Measurements from ENCODE around the gene OR2AG1. TPM values are rescaled to one million over a fixed set of nuclear protein-coding genes. Genes with fewer than 3 reads are reported as not detected.

OR2AG1 gene
- total RNA-seq, 4 donors from 2014 or later, result not detected

GRCh38 chr11:6818967-6819366 is 36.1 kb downstream of the OR2AG1 start:
- no peak overlapping the region for H3K4me3 ChIP-seq
- H3K9me3 ChIP-seq, result peaks cover 0 to 3% (median 0%) of the 10 kb centered on the region in 4 donors
- WGBS, 2 donors, result 95 to 100% methylated on average over 4 to 5 of the region's 5 CpGs
- H3K27ac ChIP-seq, result no peak overlapping the region
- H3K36me3 ChIP-seq, result no peaks in the 10 kb centered on the region
- H3K4me1 ChIP-seq, result no peaks in the 10 kb centered on the region
- no peak for DNase-seq (ENCODE audit: low spot score in 2 of 2)
- TF ChIP-seq, protein P1, sequence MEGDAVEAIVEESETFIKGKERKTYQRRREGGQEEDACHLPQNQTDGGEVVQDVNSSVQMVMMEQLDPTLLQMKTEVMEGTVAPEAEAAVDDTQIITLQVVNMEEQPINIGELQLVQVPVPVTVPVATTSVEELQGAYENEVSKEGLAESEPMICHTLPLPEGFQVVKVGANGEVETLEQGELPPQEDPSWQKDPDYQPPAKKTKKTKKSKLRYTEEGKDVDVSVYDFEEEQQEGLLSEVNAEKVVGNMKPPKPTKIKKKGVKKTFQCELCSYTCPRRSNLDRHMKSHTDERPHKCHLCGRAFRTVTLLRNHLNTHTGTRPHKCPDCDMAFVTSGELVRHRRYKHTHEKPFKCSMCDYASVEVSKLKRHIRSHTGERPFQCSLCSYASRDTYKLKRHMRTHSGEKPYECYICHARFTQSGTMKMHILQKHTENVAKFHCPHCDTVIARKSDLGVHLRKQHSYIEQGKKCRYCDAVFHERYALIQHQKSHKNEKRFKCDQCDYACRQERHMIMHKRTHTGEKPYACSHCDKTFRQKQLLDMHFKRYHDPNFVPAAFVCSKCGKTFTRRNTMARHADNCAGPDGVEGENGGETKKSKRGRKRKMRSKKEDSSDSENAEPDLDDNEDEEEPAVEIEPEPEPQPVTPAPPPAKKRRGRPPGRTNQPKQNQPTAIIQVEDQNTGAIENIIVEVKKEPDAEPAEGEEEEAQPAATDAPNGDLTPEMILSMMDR (IDR thresholded peaks at IDR 0.05), result no peak
- TF ChIP-seq EP300 (IDR thresholded peaks at IDR 0.05) (no peak), POLR2A (IDR thresholded peaks at IDR 0.05) (no peak)
- H3K27me3 ChIP-seq, result no peaks in the 10 kb centered on the region

GRCh38 chr11:6824136-6824823 is 41.5 kb downstream of the OR2AG1 start:
- WGBS, 2 donors, result 56 to 74% methylated on average over 5 of the region's 5 CpGs
- Histone ChIP-seq H3K4me3 (no peak overlapping the region), H3K27me3 (no peaks in the 10 kb centered on the region), H3K36me3 (no peaks in the 10 kb centered on the region), H3K9me3 (peaks cover 0 to 3% (median 0%) of the 10 kb centered on the region in 4 donors), H3K27ac (no peak overlapping the region), H3K4me1 (no peaks in the 10 kb centered on the region)
- no peak for DNase-seq (ENCODE audit: low spot score in 2 of 2)
- TF ChIP-seq, protein P1 (IDR thresholded peaks at IDR 0.05), result no peak
- no peak for TF ChIP-seq EP300 (IDR thresholded peaks at IDR 0.05)
- no peak for TF ChIP-seq POLR2A (IDR thresholded peaks at IDR 0.05)

- DNase-seq (ENCODE audit: low spot score in 2 of 2), result no peak
- WGBS, 2 donors, result 68% methylated on average over 7 of the region's 7 CpGs
- no peaks in the 10 kb centered on the region for H3K9me3 ChIP-seq
- H3K27me3 ChIP-seq, result no peaks in the 10 kb centered on the region
- H3K4me3 ChIP-seq, result no peak overlapping the region
- TF ChIP-seq, protein P1 (IDR thresholded peaks at IDR 0.05), result no peak
- TF ChIP-seq EP300 (IDR thresholded peaks at IDR 0.05) (no peak), POLR2A (IDR thresholded peaks at IDR 0.05) (no peak)
- no peaks in the 10 kb centered on the region for H3K36me3 ChIP-seq
- H3K4me1 ChIP-seq, result no peaks in the 10 kb centered on the region
- H3K27ac ChIP-seq, result no peak overlapping the region
These were observed 42.5 kb downstream of the OR2AG1 start for GRCh38 chr11:6825231-6825744.

DNA sequence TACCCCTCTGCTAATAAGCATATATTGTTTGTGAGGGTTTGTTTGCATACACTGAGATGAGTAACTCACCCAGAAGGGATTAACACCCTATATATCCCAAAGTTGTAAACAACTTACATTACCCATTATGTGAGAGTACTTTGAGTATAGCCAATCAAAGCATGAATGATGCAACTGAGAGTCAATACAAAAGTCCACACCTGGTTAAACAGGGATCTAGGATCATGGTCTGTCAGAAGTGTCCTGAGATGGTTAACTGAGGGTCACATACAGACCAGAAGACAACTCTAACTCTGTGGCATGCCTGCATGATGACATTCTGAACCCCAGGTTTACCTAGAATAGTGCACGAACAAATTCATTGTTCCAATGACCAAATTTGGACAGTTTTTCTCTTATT is 45.3 kb downstream of the OR2AG1 start:
- Histone ChIP-seq H3K4me3 (no peak overlapping the region), H3K27ac (no peak overlapping the region), H3K36me3 (no peaks in the 10 kb centered on the region), H3K9me3 (no peaks in the 10 kb centered on the region), H3K4me1 (no peaks in the 10 kb centered on the region), H3K27me3 (no peaks in the 10 kb centered on the region)
- TF ChIP-seq, protein P1 (IDR thresholded peaks at IDR 0.05), result no peak
- TF ChIP-seq EP300 (IDR thresholded peaks at IDR 0.05) (no peak), POLR2A (IDR thresholded peaks at IDR 0.05) (no peak)
- no peak for DNase-seq (ENCODE audit: low spot score in 2 of 2)
- 79 to 86% methylated on average over 1 of the region's 1 CpG for WGBS, 2 donors

DNA sequence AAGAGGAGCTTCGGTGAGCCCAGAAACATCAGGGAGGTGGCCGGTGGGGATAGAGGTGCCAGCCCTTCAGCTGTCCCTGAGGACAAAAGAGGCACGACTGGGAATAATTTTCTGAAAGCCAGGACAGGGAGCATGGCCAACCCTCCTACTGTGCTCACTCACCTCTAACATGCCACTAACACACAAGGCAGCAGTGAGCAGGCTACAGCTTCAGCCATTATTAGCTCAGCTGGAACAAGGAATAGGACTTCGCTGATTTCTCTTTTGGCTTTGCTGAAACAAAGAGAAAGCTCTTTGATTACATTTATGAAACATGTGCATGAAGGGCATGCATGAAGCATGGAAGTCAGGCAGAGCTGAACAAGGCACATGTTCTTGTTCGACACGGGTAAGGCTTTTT is 50.5 kb downstream of the OR2AG1 start:
- Histone ChIP-seq H3K4me3 (no peak overlapping the region), H3K27me3 (no peaks in the 10 kb centered on the region), H3K36me3 (no peaks in the 10 kb centered on the region), H3K27ac (no peak overlapping the region), H3K9me3 (no peaks in the 10 kb centered on the region), H3K4me1 (no peaks in the 10 kb centered on the region)
- DNase-seq (ENCODE audit: low spot score in 2 of 2), result no peak
- WGBS, 2 donors, result 68 to 84% methylated on average over 6 of the region's 6 CpGs
- TF ChIP-seq EP300 (IDR thresholded peaks at IDR 0.05), result no peak
- TF ChIP-seq, protein P1 (IDR thresholded peaks at IDR 0.05), result no peak
- TF ChIP-seq POLR2A (IDR thresholded peaks at IDR 0.05), result no peak

Data from tibial nerve (tissue), 4 donors.